H1 (cell line): ENCODE results near the gene KCNH1. TPM values are rescaled to one million over a fixed set of nuclear protein-coding genes. Genes with fewer than 3 reads are reported as not detected.

ENCODE experiments used
- CTCF ChIA-PET: fragments of 300-600 bp; sonication (Branson Sonifier 250); formaldehyde crosslinking; loops from one replicate; lab custom pipeline; 2021; ENCODE audit not compliant: partially characterized antibody; lab: Charles Lee
- POLR2A ChIA-PET: fragments of 300-600 bp; sonication (Branson Sonifier 250); formaldehyde crosslinking; loops from one replicate; lab custom pipeline; 2021; ENCODE audit warnings: inconsistent platforms; ENCODE audit not compliant: partially characterized antibody; lab: Charles Lee
- DNase-seq, 2 experiments: peaks; one replicate each; pipeline versions ENCODE4 v3.0.0 to v3.0.0-alpha.2; 2010 to 2022; ENCODE audit warnings: low spot score in 2 of 2, low read depth in 1 of 2, mixed read lengths in 1 of 2
- FAIRE-seq: peaks from 2 replicates; lab custom pipeline; 2011; peaks lifted over from hg19 to GRCh38; lab: Jason Lieb, UNC
- H2AFZ ChIP-seq: 2 replicates; pipeline ENCODE4 v1.8.1; 2012; ENCODE audit warnings: low read length, inconsistent platforms
- H2AK5ac ChIP-seq: 2 replicates; pipeline ENCODE4 v1.6.1; 2013; ENCODE audit warnings: low read depth, low read length
- H2BK120ac ChIP-seq: replicated peaks from 2 replicates; pipeline ENCODE3; 2013; ENCODE audit warnings: low read depth, low read length, inconsistent platforms
- H2BK12ac ChIP-seq: 2 replicates; pipeline ENCODE4 v1.6.1; 2013; ENCODE audit warnings: low read depth, low read length
- H2BK15ac ChIP-seq: 2 replicates; pipeline ENCODE4 v1.6.1; 2013; ENCODE audit warnings: low read length
- H2BK20ac ChIP-seq: 2 replicates; pipeline ENCODE4 v1.6.1; 2013; ENCODE audit warnings: low read length
- H2BK5ac ChIP-seq: 2 replicates; pipeline ENCODE4 v1.6.1; 2013; ENCODE audit warnings: low read depth, low read length
- H3K14ac ChIP-seq: 2 replicates; pipeline ENCODE4 v1.6.1; 2013; ENCODE audit warnings: inconsistent platforms; ENCODE audit not compliant: insufficient read length
- H3K18ac ChIP-seq: 2 replicates; pipeline ENCODE4 v1.6.1; 2013; ENCODE audit warnings: low read length; ENCODE audit errors: extremely low read depth
- H3K23ac ChIP-seq: 2 replicates; pipeline ENCODE4 v1.6.1; 2013; ENCODE audit warnings: inconsistent platforms; ENCODE audit not compliant: insufficient read length
- H3K23me2 ChIP-seq: 2 replicates; pipeline ENCODE4 v1.6.1; 2013; ENCODE audit warnings: low read depth, low read length
- H3K27ac ChIP-seq: 2 replicates; pipeline ENCODE4 v1.6.1; 2011; ENCODE audit warnings: low read depth, low read length, inconsistent platforms
- H3K27me3 ChIP-seq, 4 experiments: replicated peaks in 1 of 4; 1 replicate in 1 of 4; 2 replicates in 3 of 4; pipeline versions ENCODE4 v1.6.1 to v1.8.1; 2011 to 2013; ENCODE audit warnings: low read length in 3 of 4, mild to moderate bottlenecking in 3 of 4, inconsistent platforms in 2 of 4, mixed read lengths in 2 of 4, moderate library complexity in 1 of 4; ENCODE audit not compliant: control insufficient read depth in 3 of 4, insufficient read depth in 3 of 4; ENCODE audit errors: extremely low read depth in 1 of 4
- H3K36me3 ChIP-seq, 4 experiments: 2 replicates each; pipeline versions ENCODE4 v1.6.1 to v1.8.1; 2011 to 2013; ENCODE audit warnings: mild to moderate bottlenecking in 4 of 4, low read length in 3 of 4, moderate library complexity in 2 of 4, control low read depth in 1 of 4, inconsistent platforms in 1 of 4; ENCODE audit not compliant: insufficient read depth in 4 of 4, control insufficient read depth in 2 of 4
- H3K4ac ChIP-seq: replicated peaks from 2 replicates; pipeline ENCODE3; 2013; ENCODE audit warnings: low read length, low read depth, mixed read lengths, inconsistent platforms; ENCODE audit not compliant: insufficient read length
- H3K4me1 ChIP-seq, 4 experiments: replicated peaks in 1 of 4; 1 replicate in 1 of 4; 2 replicates in 3 of 4; pipeline versions ENCODE4 v1.6.1 to v1.8.1; 2011 to 2013; ENCODE audit warnings: low read length in 3 of 4, inconsistent platforms in 2 of 4, mixed read lengths in 1 of 4; ENCODE audit not compliant: insufficient read depth in 4 of 4, control insufficient read depth in 3 of 4
- H3K4me2 ChIP-seq, 2 experiments: 2 replicates each; pipeline versions ENCODE4 v1.6.1 to v1.8.1; 2011 to 2013; ENCODE audit warnings: low read depth in 2 of 2, low read length in 2 of 2, control low read depth in 1 of 2, inconsistent platforms in 1 of 2, mild to moderate bottlenecking in 1 of 2; ENCODE audit not compliant: insufficient read depth in 1 of 2
- H3K4me3 ChIP-seq, 4 experiments: fragments of 200-600, 300-600 bp in 1 of 4; sonication (generic), shearing (Covaris generic), sonication (Bioruptor Twin) in 1 of 4; 2 replicates each; pipeline versions ENCODE4 v1.5.1 to v1.8.1; 2011 to 2016; ENCODE audit warnings: low read length in 4 of 4, low read depth in 3 of 4, control low read depth in 2 of 4, inconsistent platforms in 2 of 4, mild to moderate bottlenecking in 2 of 4, mixed read lengths in 1 of 4, moderate library complexity in 1 of 4; ENCODE audit not compliant: insufficient read depth in 2 of 4; ENCODE audit errors: extremely low read depth in 1 of 4
- H3K56ac ChIP-seq: replicated peaks from 2 replicates; pipeline ENCODE3; 2013; ENCODE audit warnings: low read depth, mild to moderate bottlenecking, mixed read lengths, low read length, inconsistent platforms; ENCODE audit not compliant: insufficient read length
- H3K79me1 ChIP-seq: 2 replicates; pipeline ENCODE4 v1.6.1; 2013; ENCODE audit warnings: low read depth, low read length, control low read depth
- H3K79me2 ChIP-seq, 2 experiments: 2 replicates each; pipeline versions ENCODE4 v1.6.1 to v1.8.1; 2012 to 2013; ENCODE audit warnings: low read length in 2 of 2, mild to moderate bottlenecking in 2 of 2, inconsistent platforms in 1 of 2; ENCODE audit not compliant: insufficient read depth in 2 of 2, control insufficient read depth in 1 of 2
- H3K9ac ChIP-seq, 4 experiments: replicated peaks in 1 of 4; 1 replicate in 1 of 4; 2 replicates in 3 of 4; pipeline versions ENCODE4 v1.6.1 to v1.8.1; 2011 to 2013; ENCODE audit warnings: low read depth in 3 of 4, low read length in 3 of 4, control low read depth in 2 of 4, mild to moderate bottlenecking in 2 of 4, moderate library complexity in 2 of 4, inconsistent platforms in 1 of 4; ENCODE audit errors: extremely low read depth in 1 of 4
- H3K9me3 ChIP-seq, 2 experiments: 2 replicates each; pipeline versions ENCODE4 v1.6.1 to v1.8.1; 2012 to 2013; ENCODE audit warnings: mild to moderate bottlenecking in 2 of 2, moderate library complexity in 2 of 2, control low read depth in 1 of 2, inconsistent platforms in 1 of 2, low read depth in 1 of 2, low read length in 1 of 2, mixed read lengths in 1 of 2; ENCODE audit not compliant: insufficient read depth in 2 of 2
- H4K20me1 ChIP-seq, 2 experiments: replicated peaks in 1 of 2; 2 replicates each; pipeline versions ENCODE3 to v1.8.1; 2011 to 2013; ENCODE audit warnings: inconsistent platforms in 2 of 2, low read length in 2 of 2, mild to moderate bottlenecking in 1 of 2; ENCODE audit not compliant: insufficient read depth in 2 of 2, control insufficient read depth in 1 of 2
- H4K5ac ChIP-seq: 2 replicates; pipeline ENCODE4 v1.6.1; 2013; ENCODE audit warnings: low read length, low read depth, mixed read lengths, inconsistent platforms; ENCODE audit not compliant: insufficient read length
- H4K8ac ChIP-seq: 2 replicates; pipeline ENCODE4 v1.8.0; 2013; ENCODE audit warnings: mild to moderate bottlenecking, moderate library complexity, low read length, inconsistent platforms; ENCODE audit not compliant: insufficient read depth; ENCODE audit errors: extremely low read depth
- H4K91ac ChIP-seq: replicated peaks from 2 replicates; pipeline ENCODE3; 2013; ENCODE audit warnings: low read length, mixed read lengths, inconsistent platforms; ENCODE audit not compliant: insufficient read length
- BACH1 ChIP-seq: IDR thresholded peaks from 2 replicates; pipeline ENCODE4 v1.6.1; 2012; ENCODE audit warnings: low read length, improper control_type of control experiment
- BCL11A ChIP-seq, 2 experiments: IDR thresholded peaks; one replicate each; pipeline ENCODE4 v1.6.1; 2011; ENCODE audit warnings: low read depth in 2 of 2, low read length in 2 of 2, mild to moderate bottlenecking in 2 of 2
- RFX5 ChIP-seq: IDR thresholded peaks from 2 replicates; pipeline ENCODE4 v1.6.1; 2011; ENCODE audit warnings: low read depth, low read length, improper control_type of control experiment, borderline replicate concordance
- TAF1 ChIP-seq: IDR thresholded peaks from 2 replicates; pipeline ENCODE4 v1.6.1; 2011; ENCODE audit warnings: mild to moderate bottlenecking, low read depth, low read length
- WGBS, 2 experiments: shearing (Covaris generic) in 1 of 2; methylation state at CpG; one replicate each; pipeline versions ENCODE4 v1.1.6 to v1.1.7; 2013 to 2015; ENCODE audit warnings: low lambda C conversion rate in 2 of 2, mixed read lengths in 2 of 2, inconsistent platforms in 1 of 2, low coverage in 1 of 2, missing lambda C conversion rate in 1 of 2; ENCODE audit not compliant: insufficient replicate concordance in 2 of 2, insufficient coverage in 1 of 2, insufficient read length in 1 of 2; ENCODE audit errors: extremely low coverage in 1 of 2, missing lambda C conversion rate in 1 of 2; 5-methylcytosine and 5-hydroxymethylcytosine counted together
- polyA plus RNA-seq, 7 experiments: library from polyadenylated mRNA; depleted of rRNA in 3 of 7; stranded (reverse) in 5 of 7; unstranded in 2 of 7; fragments of >200 nt in 5 of 7; fragments of 200-250 nt in 2 of 7; gene quantifications; 1 replicate in 5 of 7; 2 replicates in 1 of 7; 4 replicates in 1 of 7; pipeline versions ENCODE4 v1.2.1 to v1.2.3, GENCODE V29; 2011 to 2013; ENCODE audit warnings: missing spikeins in 2 of 7, mixed read lengths in 2 of 7
- total RNA-seq: library from RNA; stranded (reverse); fragmentation: NEBNext Ultra II Directional; extraction: Animal tissue kit (Norgen Biotek cat#: 25700); gene quantifications from 2 replicates; pipeline ENCODE4 v1.2.1, GENCODE V29; 2021

Gene KCNH1
- total and polyA plus RNA-seq, 2 of the 8 experiments (the other 6 are each of a cell fraction or from before 2014, with no cell fraction given) = 0.27 to 0.34 TPM

- Histone ChIP-seq H3K18ac (no peak overlapping the region), H3K79me2 (no peaks in the 10 kb centered on the region), H2BK20ac (no peak overlapping the region), H3K56ac (no peak overlapping the region), H3K9ac (no peak overlapping the region), H3K4me1 (no peaks in the 10 kb centered on the region), H3K27me3 (no peaks in the 10 kb centered on the region), H2BK15ac (no peak overlapping the region), H3K9me3 (no peaks in the 10 kb centered on the region), H2AK5ac (no peak overlapping the region), H3K14ac (no peak overlapping the region), H3K4me3 (no peak overlapping the region), H4K20me1 (no peaks in the 10 kb centered on the region), H4K91ac (no peak overlapping the region), H3K23ac (no peak overlapping the region), H3K23me2 (no peaks in the 10 kb centered on the region), H3K36me3 (no peaks in the 10 kb centered on the region), H3K79me1 (no peaks in the 10 kb centered on the region), H2BK12ac (no peak overlapping the region), H2BK120ac (no peak overlapping the region), H3K27ac (no peak overlapping the region), H4K8ac (no peak overlapping the region), H3K4ac (no peak overlapping the region), H4K5ac (no peak overlapping the region), H3K4me2 (no peak overlapping the region), H2BK5ac (no peak overlapping the region), H2AFZ (no peak overlapping the region)
- TF ChIP-seq TAF1 = no peak
- no peak for TF ChIP-seq BCL11A (IDR thresholded peaks at IDR 0.05; ENCODE audit: low read depth in 2 of 2, low read length in 2 of 2)
- TF ChIP-seq RFX5 = no peak
- TF ChIP-seq BACH1 = no peak
- ChIA-PET POLR2A (no interaction called here), CTCF (interaction anchor here (1.1 kb wide), 1 partner anchor 109 kb away, joined by 3 read pairs; the partner anchor contains the start of gene KCNH1)
- DNase-seq (no peak), FAIRE-seq (no peak)
- 90% methylated on average over 2 of the region's 2 CpGs; no CpG with 5 or more reads in 1 of the 2 experiments for WGBS, 2 experiments
These were observed 109.0 kb downstream of the KCNH1 start for GRCh38 chr1:211024901-211025300.
